HG03095 (cell line): Measurements from ENCODE around the gene B4GALNT4.
"Not testable (repeated sequence)": the region's sequence is repeated elsewhere in the genome, so short reads cannot be mapped to it uniquely, and the experiment has no call there.

Source experiments
- ATAC-seq: cut with Tn5 transposase; IDR thresholded peaks from one replicate; pipeline ENCODE4 v1.9.1; 2021; ENCODE audit warnings: moderate library complexity; ENCODE audit not compliant: unreplicated experiment

Gene B4GALNT4, protein sequence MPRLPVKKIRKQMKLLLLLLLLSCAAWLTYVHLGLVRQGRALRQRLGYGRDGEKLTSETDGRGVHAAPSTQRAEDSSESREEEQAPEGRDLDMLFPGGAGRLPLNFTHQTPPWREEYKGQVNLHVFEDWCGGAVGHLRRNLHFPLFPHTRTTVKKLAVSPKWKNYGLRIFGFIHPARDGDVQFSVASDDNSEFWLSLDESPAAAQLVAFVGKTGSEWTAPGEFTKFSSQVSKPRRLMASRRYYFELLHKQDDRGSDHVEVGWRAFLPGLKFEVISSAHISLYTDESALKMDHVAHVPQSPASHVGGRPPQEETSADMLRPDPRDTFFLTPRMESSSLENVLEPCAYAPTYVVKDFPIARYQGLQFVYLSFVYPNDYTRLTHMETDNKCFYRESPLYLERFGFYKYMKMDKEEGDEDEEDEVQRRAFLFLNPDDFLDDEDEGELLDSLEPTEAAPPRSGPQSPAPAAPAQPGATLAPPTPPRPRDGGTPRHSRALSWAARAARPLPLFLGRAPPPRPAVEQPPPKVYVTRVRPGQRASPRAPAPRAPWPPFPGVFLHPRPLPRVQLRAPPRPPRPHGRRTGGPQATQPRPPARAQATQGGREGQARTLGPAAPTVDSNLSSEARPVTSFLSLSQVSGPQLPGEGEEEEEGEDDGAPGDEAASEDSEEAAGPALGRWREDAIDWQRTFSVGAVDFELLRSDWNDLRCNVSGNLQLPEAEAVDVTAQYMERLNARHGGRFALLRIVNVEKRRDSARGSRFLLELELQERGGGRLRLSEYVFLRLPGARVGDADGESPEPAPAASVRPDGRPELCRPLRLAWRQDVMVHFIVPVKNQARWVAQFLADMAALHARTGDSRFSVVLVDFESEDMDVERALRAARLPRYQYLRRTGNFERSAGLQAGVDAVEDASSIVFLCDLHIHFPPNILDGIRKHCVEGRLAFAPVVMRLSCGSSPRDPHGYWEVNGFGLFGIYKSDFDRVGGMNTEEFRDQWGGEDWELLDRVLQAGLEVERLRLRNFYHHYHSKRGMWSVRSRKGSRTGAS

DNA sequence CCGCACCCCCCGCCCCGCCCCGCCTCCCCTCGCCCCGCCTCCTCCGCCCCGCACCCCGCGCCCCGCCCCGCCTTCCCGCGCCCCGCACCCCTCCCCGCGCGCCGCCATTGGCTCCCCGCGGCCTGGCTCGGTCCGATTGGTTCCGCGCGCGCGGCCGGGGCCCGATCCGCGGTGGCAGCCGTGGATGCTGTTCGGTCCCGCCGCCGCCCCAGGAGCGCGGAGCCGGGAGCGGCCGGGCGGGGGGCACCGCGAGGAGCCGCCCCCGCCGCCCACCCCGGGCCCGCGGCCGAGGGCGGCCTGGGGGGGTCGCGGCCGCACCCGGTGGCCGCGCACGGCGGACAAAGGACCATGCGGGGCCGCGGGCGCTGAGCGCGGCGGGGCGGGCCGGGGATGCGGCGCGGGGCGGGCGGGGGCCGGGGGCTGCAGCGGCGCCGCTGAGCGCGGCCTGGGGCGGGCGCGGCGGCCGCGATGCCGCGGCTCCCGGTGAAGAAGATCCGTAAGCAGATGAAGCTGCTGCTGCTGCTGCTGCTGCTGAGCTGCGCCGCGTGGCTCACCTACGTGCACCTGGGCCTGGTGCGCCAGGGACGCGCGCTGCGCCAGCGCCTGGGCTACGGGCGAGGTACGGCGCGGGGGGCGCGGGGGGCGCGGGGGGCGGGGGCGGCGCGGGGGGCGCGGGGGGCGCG lies at the start of gene B4GALNT4:
B4GALNT4 (plus strand) TSS at position 164 of the 683 bp plus-strand sequence; CDS start at position 469, 305 bp downstream.
- ATAC-seq = no peak

DNA sequence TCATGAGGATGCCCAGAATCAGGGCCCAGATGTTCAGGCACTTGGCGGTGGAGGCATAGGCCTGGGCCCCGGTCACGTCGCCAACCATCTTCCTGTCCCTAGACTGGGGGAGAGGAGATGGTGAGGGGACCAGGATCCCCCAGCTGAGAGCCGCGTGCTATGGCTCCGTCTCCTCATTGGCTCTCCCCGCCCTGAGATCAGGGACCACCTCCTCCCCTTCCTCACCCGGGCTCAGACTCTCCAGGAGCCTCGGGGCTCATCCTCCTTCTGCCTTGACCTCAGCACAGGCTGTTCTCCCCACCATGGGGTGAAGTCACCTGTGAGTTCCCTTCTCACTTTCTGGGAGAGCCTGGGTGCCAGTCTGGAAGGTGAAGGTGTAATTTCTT lies 49.4 kb upstream of the B4GALNT4 start:
- ATAC-seq = not testable (repeated sequence)

DNA sequence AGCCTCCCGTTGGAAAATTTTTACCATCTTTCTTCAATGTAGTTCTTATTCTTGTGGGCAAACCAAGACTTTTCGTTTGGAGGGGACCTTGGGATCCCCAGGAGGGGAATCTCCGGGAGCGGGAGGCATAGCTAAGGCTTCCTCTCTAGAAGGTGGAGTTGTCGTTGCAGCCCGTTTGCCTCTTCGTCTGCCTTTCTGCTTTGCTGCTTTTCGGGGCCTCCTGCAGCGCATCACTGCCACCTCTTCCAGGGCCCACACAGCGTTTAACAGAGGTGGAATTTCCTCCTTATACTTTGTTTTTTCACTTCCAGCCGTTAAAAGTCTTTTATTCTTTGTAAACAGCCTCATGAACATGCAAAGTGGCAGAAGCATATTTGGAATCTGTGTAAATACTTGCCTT lies 45.1 kb upstream of the B4GALNT4 start:
- ATAC-seq = no peak

DNA sequence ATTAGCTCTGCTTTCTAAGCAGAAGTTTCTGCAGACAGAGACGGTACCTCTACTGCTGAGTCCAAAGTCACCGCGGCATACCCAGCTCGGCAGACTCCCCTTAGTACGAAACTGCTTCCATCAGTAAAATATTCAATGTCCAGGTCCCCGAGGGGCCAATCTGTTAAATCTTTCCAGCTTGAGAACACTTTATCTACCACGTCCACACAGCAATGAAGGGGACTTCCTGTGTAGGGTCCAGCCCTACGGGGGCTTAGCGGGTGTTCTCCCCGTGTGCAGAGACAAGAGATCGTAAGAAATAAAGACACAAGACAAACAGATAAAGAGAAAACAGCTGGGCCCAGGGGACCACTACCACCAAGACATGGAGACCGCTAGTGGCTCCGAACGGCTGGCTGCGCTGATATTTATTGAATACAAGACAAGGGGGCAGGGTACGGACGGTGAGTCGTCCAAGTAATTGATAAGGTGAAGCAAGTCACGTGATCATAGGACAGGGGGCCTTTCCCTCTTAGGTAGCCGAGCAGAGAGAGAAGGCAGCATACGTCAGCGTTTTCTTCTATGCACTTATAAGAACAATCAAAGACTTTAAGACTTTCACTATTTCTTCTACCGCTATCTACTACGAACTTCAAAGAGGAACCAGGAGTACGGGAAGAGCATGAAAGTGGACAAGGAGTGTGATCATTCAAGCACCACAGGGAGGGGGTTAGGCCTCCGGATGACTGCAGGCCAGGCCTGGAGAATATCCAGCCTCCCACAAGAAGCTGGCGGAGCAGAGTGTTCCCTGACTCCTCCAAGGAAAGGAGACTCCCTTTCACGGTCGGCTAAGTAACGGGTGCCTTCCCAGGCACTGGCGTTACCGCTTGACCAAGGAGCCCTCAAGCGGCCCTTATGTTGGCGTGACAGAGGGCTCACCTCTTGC lies 44.4 kb upstream of the B4GALNT4 start:
- not testable (repeated sequence) for ATAC-seq

DNA sequence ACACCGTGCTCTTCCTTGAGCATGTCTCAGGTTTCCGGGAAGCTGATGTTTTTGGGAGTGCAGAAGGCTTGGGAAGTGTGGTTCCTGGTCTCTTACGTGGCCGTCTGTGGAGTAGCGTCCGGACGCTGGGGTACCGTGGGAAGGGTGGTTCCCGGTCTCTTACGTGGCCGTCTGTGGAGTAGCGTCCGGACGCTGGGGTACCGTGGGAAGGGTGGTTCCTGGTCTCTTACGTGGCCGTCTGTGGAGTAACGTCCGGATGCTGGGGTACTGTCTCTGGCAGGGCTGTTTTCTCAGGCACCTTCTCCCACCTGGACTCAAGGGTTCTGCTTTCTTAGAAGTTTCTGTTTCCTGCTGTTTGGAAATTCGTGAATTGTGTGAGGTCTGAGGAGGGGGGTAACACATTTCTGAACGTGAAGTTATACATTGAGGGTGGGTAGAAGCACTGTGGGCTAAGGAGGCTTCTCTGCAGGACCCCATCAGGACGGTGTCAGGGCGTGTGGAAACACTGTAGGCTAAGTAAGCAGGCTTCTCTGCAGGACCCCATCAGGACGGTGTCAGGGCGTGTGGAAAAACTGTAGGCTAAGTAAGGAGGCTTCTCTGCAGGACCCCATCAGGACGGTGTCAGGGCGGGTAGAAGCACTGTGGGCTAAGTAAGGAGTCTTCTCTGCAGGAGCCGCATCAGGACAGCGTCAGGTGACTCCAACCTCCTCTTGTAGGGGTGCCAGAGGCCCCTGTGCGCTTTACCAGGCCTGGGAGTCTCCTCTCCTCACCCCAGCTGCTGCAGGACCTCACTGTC lies 43.3 kb upstream of the B4GALNT4 start:
- no peak for ATAC-seq

DNA sequence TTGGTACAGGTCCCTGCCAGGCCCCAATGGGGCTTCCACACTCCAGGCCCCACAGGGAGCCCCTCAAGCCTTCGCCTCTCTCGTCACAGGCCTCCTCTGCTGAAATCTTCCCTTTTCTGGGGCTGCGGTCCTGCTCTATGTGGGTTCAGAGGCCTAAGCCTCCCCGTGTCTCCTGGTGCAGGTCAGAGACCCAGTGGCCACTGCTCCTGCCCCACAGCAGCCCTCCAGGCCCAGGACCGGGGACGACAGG lies 42.8 kb upstream of the B4GALNT4 start:
- ATAC-seq = no peak

DNA sequence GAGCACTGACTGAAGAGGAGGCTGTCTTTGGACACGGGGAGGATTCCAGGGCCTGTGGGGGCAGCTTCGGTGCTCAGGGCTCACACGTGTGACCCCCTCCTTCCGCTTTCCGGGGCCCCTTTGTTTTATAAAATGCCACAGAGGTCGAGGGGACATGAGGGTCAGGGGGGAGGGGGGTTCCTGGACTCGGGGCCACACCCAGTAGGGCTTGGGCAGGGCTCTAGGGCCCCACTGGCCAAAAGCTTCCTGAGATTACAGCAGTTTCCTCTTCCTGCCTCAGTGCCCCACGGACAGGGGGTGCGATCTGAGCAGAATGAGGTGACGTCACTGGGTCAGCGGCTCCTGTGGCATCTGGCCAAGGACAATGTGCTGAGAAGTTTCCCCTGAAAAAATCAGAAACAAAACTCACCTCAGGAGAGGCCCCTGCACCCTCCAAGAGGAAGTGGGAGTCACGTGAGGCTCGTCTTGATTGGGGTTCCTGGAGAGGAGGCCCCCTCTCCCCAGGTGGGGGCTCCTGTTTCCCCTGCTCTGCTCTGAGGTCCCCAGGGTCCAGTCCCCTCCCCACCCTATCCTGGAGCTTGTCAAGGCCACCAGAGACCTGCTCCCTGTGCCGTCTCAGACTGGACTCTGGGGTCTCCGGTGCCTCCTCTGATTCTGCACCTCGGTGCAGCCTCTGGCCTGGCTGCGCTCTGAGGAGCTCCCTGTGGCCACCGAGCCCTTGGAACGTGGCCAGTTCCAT lies 42.3 kb upstream of the B4GALNT4 start:
- peak; percentile 57 for ATAC-seq

DNA sequence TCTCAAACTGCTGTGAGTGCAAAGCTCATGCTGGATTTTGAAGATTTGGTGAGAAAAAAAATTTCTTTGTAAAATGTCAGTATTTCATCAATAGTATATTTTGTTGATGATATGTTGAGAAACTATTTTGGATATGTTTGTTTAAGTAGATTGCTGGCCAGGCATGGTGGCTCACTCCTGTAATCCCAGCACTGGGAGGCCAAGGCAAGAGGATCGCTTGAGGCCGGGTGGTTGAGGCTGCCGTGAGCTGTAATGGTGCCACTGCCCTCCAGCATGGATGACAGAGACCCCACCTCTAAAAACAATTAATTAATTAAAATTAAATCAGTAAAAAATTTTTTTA lies 41.7 kb upstream of the B4GALNT4 start:
- ATAC-seq = no peak

DNA sequence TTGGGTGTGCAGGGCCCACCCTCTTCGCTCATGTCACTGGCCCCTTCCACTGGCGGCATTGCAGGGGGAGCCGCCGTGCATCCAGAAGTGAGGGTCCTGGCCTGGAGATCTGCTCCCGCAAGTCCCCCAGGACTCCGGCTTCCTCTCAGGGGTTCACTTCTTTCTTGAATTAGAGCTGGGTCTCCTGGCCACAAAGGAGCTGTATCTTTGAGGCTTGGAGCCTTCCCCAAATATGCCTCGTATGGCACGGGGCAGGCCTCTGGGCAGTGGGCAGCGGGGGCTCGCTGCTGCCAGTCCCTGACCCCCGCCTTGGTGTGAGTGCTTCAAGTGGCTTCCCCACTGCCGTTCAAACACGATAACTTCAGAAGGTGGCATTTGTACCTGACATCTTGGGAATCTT lies 41.3 kb upstream of the B4GALNT4 start:
- ATAC-seq = no peak

DNA sequence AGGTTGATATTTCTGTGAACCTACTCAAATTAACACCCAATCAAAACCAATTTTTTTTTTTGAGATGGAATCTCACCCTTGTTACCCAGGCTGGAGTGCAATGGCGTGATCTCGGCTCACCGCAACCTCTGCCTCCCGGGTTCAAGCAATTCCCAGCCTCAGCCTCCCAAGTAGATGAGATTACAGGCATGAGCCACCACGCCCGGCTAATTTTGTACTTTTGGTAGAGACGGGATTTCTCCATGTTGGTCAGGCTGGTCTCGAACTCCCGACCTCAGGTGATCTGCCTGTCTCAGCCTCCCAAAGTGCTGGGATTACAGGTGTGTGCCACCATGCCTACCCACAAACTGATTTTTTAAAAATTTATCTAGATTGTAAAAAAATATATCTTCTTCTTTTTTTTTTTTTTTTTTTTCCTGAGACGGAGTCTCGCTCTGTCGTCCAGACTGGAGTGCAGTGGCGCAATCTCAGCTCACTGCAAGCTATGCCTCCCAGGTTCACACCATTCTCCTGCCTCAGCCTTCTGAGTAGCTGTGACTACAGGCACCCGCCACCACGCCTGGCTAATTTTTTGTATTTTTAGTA lies 40.7 kb upstream of the B4GALNT4 start:
- ATAC-seq = not testable (repeated sequence)

DNA sequence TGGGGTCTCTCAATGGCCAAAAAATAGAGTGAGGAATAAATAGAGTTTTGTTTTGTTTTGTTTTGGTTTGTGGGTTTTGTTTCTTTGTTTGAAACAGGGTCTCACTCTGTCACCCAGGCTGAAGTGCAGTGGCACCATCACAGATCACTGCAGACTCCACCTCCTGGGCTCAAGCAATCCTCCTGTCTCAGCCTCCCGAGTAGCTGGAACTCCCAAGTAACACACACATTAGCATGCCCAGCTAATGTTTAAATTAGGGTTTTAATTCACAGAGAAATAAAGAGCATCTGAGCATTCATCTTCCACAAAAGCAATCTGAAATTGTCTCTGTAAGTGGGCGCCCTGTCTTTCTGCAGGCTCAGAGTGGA lies 39.4 kb upstream of the B4GALNT4 start:
- no peak for ATAC-seq

DNA sequence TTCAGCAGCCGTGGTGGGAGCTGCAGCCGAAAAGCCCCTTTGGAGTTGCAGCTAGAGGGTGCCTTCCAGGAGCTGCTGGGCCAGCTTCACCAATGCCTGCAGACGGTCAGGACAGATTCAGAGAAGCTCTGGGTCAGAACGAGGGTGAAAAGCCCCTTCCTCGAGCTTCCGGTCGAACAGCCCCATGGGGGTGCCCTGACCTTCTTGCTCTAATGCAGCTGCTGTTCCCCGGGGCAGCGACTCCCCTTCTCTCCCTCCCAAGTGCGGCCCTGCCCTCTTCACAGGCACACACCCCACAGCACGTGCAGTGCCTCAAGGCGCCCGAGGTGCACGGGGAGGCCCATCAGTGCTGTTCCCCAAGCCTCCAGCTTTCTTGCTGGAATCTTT lies 39.0 kb upstream of the B4GALNT4 start:
- no peak for ATAC-seq

DNA sequence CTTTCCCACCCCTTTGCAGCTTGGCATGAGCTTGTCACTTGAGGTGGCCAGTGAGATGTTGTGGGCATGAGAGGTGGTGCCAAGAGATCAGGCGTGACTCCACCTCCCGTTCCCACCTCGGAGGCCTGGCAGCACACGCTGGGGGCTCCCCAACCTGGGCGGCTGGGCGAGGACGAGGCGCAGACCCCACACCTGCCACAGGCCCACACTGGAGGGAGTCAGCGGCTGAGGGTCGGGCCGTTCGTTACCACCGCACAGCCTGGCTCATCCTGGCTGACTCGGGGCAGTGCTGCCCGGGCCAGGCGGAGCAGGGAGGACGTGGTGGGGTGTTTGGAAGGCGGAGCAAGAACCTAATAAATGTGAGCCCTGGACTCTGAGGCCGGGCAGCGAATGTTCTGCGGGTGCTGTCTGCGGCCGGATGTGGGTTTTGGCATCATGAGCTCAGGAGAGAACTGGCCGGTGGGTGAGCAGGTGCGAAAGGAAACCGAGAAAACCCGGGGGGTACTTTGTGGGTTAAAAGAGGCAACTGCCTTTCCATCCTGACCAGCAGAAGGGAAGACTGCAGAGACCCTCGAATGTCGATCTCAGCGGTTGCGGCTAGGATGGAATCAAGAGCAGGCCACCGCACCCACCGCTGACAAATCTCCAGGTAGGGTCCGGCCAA lies 38.5 kb upstream of the B4GALNT4 start:
- no peak for ATAC-seq

DNA sequence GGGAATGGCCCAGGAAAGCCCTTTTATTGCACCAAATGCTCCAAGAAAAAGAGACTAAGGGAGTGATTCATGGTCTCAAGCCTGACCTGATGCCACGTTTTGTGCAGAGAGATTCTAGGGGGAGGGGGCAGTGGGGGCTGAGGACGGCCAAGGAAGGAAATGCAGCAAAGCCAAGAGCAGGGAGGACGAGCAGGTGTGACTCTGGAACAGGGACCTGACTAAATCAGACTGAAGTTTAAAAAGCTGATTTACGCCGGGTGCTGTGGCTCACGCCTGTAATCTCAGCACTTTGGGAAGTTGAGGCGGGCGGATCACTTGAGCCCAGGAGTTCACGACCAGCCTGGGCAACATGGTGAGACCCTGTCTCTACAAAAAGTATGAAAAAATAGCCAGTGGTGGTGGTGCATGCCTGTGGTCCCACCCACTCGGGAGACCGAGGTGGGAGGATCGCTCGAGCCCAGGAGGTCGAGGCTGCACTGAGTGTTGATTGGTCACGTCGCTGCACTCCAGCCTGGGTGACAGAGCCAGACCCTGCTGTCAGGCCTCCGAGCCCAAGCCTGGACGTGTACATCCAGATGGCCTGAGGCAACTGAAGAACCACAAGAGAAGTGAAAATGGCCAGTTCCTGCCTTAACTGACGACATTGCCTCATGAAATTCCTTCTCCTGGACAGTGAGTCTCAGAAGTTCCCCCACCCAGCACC lies 37.8 kb upstream of the B4GALNT4 start:
- no peak for ATAC-seq

DNA sequence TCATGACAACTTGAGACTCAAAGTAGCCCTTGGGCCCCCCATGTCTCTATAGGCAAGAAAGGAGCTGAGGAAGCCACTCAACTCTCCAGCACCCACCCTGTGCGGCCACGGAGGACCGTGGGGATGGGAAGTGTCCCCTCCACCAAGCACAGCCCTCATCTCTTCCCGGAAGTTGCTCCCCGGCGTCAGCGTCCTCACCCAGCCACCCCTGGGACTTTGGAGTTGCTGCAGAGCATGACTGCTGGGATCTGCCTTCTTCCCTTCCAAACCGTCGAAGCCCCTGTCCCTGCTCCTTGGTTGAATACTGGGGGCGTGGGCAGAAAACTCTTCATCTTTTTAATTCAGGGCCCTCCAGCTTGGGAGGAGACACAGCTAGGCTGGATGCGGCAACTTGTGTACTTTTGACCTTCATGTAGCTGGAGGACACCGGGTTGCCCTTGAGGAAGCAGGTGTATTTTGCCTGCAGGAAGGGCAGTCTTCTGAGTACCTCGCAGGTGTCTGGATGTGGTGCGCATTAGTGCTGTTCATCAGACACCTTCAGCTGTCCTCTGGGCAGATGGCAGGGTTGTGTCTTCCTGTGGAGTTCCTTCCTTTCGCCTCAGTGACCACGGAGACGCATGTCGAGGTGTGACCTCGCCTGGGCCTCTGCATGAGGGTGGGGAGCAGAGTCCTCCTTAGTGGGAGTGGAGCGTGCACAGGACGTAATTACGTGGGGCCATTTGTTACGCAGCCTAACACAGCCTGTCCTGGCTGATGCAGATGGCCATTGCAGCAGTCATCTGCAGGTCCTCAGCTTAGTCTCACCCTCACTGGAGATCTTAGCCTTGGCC lies 36.4 kb upstream of the B4GALNT4 start:
- no peak for ATAC-seq

DNA sequence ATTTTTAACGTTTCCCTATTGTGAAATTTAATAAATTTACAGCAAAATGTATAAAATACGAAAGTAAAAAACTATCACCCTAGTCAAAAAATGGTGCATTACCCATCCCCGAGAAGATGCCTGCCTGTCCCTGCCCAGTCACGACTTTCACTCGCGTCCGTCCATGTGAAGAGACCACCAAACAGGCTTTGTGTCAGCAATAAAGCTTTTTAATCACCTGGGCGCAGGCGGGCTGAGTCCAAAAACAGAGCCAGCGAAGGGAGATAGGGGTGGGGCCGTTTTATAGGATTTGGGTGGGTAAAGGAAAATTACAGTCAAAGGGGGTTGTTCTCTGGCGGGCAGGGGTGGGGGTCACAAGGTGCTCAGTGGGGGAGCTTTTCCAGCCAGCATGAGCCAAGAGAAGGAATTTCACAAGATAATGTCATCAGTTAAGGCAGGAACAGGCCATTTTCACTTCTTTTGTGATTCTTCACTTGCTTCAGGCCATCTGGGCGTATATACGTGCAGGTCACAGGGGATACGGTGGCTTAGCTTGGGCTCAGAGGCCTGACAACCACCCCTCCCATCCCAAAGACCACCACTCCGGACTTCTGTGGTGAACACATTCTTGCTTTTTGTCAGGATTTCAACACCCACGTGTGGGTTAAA lies 35.6 kb upstream of the B4GALNT4 start:
- not testable (repeated sequence) for ATAC-seq
